IMR-90 (cell line): ENCODE measurements around the gene STX4. TPM values are rescaled to one million over a fixed set of nuclear protein-coding genes. Genes with fewer than 3 reads are reported as not detected.

ENCODE experiments used
- polyA plus RNA-seq, 3 experiments: library from polyadenylated mRNA; depleted of rRNA; stranded (reverse); fragments of >200 nt; gene quantifications; 2 replicates each; pipeline ENCODE4 v1.2.3, GENCODE V29; 2012; ENCODE audit warnings: low replicate concordance in 1 of 3
- total RNA-seq: library from RNA; depleted of rRNA; stranded (reverse); fragments of >200 nt; gene quantifications from 2 replicates; pipeline ENCODE4 v1.2.3, GENCODE V29; 2012; rRNA removed

STX4 gene
- total and polyA plus RNA-seq, 2 of the 4 experiments (the other 2 are of a cell fraction): 23.5 to 67.9 TPM

Other genes starting within 250 kb of the STX4 start
- 9.1 and 9.4 TPM in 2 replicates for gene ZNF629, start 246.4 kb upstream of the STX4 start, total RNA-seq
- gene ZNF629, start 246.4 kb upstream of the STX4 start, polyA plus RNA-seq (2012; rRNA removed): 6.6 and 7.3 TPM in 2 replicates
- 32.3 and 38.6 TPM in 2 replicates for gene BCL7C, start 139.5 kb upstream of the STX4 start, total RNA-seq
- gene BCL7C, start 139.5 kb upstream of the STX4 start, polyA plus RNA-seq (2012; rRNA removed): 34.9 and 54.4 TPM in 2 replicates
- gene CTF1, start 136.9 kb upstream of the STX4 start, total RNA-seq: 0.18 and 0.56 TPM in 2 replicates
- 12.9 and 13.8 TPM in 2 replicates for gene CTF1, start 136.9 kb upstream of the STX4 start, polyA plus RNA-seq (2012; rRNA removed)
- 5.0 and 5.8 TPM in 2 replicates for gene FBXL19, start 110.0 kb upstream of the STX4 start, total RNA-seq
- 13.8 and 19.6 TPM in 2 replicates for gene FBXL19, start 110.0 kb upstream of the STX4 start, polyA plus RNA-seq (2012; rRNA removed)
- gene ORAI3, start 84.5 kb upstream of the STX4 start, total RNA-seq: 6.8 and 6.9 TPM in 2 replicates
- 16.9 TPM in 2 replicates for gene ORAI3, start 84.5 kb upstream of the STX4 start, polyA plus RNA-seq (2012; rRNA removed)
- gene SETD1A, start 75.8 kb upstream of the STX4 start, total RNA-seq: 0.54 and 0.56 TPM in 2 replicates
- 5.8 and 6.5 TPM in 2 replicates for gene SETD1A, start 75.8 kb upstream of the STX4 start, polyA plus RNA-seq (2012; rRNA removed)
- gene HSD3B7, start 48.4 kb upstream of the STX4 start, total RNA-seq: 9.4 and 11.3 TPM in 2 replicates
- gene HSD3B7, start 48.4 kb upstream of the STX4 start, polyA plus RNA-seq (2012; rRNA removed): 8.5 and 9.3 TPM in 2 replicates
- 3.9 TPM in 2 replicates for gene STX1B, start 22.9 kb upstream of the STX4 start, total RNA-seq
- 11.4 and 14.9 TPM in 2 replicates for gene STX1B, start 22.9 kb upstream of the STX4 start, polyA plus RNA-seq (2012; rRNA removed)
- gene ZNF668, start 40.7 kb downstream of the STX4 start, total RNA-seq: 4.5 and 5.3 TPM in 2 replicates
- gene ZNF668, start 40.7 kb downstream of the STX4 start, polyA plus RNA-seq (2012; rRNA removed): 11.6 and 15.4 TPM in 2 replicates
- gene ZNF646, start 40.9 kb downstream of the STX4 start, total RNA-seq: 6.8 and 6.9 TPM in 2 replicates
- 4.9 and 5.5 TPM in 2 replicates for gene ZNF646, start 40.9 kb downstream of the STX4 start, polyA plus RNA-seq (2012; rRNA removed)
- gene PRSS53, start 55.4 kb downstream of the STX4 start, total RNA-seq: 0.56 and 0.72 TPM in 2 replicates
- 5.4 and 5.9 TPM in 2 replicates for gene PRSS53, start 55.4 kb downstream of the STX4 start, polyA plus RNA-seq (2012; rRNA removed)
- gene VKORC1, start 61.2 kb downstream of the STX4 start, total RNA-seq: 61.9 and 65.2 TPM in 2 replicates
- 317 and 362 TPM in 2 replicates for gene VKORC1, start 61.2 kb downstream of the STX4 start, polyA plus RNA-seq (2012; rRNA removed)
- gene BCKDK, start 74.8 kb downstream of the STX4 start, total RNA-seq: 24.4 and 26.0 TPM in 2 replicates
- gene BCKDK, start 74.8 kb downstream of the STX4 start, polyA plus RNA-seq (2012; rRNA removed): 79.3 and 89.7 TPM in 2 replicates
- gene KAT8, start 84.1 kb downstream of the STX4 start, total RNA-seq: 18.9 and 19.4 TPM in 2 replicates
- 27.4 and 28.4 TPM in 2 replicates for gene KAT8, start 84.1 kb downstream of the STX4 start, polyA plus RNA-seq (2012; rRNA removed)
- not detected in 2 replicates for gene PRSS8, start 102.2 kb downstream of the STX4 start, total RNA-seq
- 0.10 TPM in 1 of 2 replicates, not detected in the other for gene PRSS8, start 102.2 kb downstream of the STX4 start, polyA plus RNA-seq (2012; rRNA removed)
- under 0.01 and 0.18 TPM in 2 replicates for gene PRSS36, start 116.5 kb downstream of the STX4 start, total RNA-seq
- gene PRSS36, start 116.5 kb downstream of the STX4 start, polyA plus RNA-seq (2012; rRNA removed): 0.55 and 0.72 TPM in 2 replicates
- gene FUS, start 146.6 kb downstream of the STX4 start, total RNA-seq: 42.8 and 51.9 TPM in 2 replicates
- gene FUS, start 146.6 kb downstream of the STX4 start, polyA plus RNA-seq (2012; rRNA removed): 313 and 340 TPM in 2 replicates
- 10.2 and 13.1 TPM in 2 replicates for gene PYCARD, start 169.2 kb downstream of the STX4 start, total RNA-seq
- 20.5 and 30.1 TPM in 2 replicates for gene PYCARD, start 169.2 kb downstream of the STX4 start, polyA plus RNA-seq (2012; rRNA removed)
- gene TRIM72, start 180.6 kb downstream of the STX4 start, total RNA-seq: not detected in 2 replicates
- not detected in 2 replicates for gene TRIM72, start 180.6 kb downstream of the STX4 start, polyA plus RNA-seq (2012; rRNA removed)
- not detected in 2 replicates for gene PYDC1, start 183.6 kb downstream of the STX4 start, total RNA-seq
- not detected in 2 replicates for gene PYDC1, start 183.6 kb downstream of the STX4 start, polyA plus RNA-seq (2012; rRNA removed)
- under 0.01 TPM in 1 of 2 replicates, not detected in the other for gene ITGAM, start 226.4 kb downstream of the STX4 start, total RNA-seq
- gene ITGAM, start 226.4 kb downstream of the STX4 start, polyA plus RNA-seq (2012; rRNA removed): not detected in 2 replicates